NCI-H187 treated with DMSO at 0.1 percent for 48 hours (cell line): Measurements from ENCODE around the gene ICA1.
A peak's percentile ranks its signal among the peaks of the same experiment; 100 is the strongest.

ENCODE experiments used
- DNase-seq: peaks from one replicate; lab custom pipeline; 2025; lab: John Stamatoyannopoulos, UW

Gene ICA1

DNA sequence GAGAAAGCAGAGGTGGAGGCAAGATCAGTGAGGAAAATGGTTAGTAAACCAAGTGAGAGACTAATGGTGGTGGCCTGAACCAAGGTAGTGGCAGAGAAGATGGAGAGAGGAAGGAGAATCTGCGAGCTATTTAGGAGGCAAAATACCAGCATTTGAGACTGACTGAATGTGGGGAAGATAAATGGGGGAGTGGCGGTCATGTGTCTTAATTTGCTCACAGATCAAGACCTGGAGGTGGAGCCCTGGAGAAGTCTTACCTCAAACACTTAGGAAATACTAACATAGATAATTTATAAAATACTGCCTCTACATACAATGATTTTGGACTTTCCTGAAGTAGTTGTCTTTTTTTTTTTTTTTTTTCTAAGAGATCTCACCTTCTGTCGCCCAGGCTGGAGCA lies 34.7 kb downstream of the ICA1 start:
- DNase-seq, result no peak

DNA sequence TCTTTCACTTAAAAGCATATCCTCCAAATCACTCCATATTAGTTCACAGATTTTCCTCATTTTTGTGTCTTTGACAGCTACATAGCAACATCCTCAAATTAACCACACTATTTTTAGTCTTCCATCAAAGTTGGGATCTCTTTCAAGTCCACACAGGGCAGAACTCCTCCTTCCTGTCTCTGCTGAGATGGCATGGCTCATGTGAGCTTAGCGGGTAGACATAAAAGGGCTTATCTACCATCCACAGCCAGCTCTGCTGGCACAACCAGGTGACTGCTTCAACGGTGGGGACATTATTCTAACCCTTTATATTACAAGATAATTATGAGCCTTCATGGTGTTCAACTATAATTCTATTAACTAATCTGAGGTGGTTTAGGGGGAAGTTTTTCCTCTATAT lies 35.5 kb downstream of the ICA1 start:
- DNase-seq, result no peak

DNA sequence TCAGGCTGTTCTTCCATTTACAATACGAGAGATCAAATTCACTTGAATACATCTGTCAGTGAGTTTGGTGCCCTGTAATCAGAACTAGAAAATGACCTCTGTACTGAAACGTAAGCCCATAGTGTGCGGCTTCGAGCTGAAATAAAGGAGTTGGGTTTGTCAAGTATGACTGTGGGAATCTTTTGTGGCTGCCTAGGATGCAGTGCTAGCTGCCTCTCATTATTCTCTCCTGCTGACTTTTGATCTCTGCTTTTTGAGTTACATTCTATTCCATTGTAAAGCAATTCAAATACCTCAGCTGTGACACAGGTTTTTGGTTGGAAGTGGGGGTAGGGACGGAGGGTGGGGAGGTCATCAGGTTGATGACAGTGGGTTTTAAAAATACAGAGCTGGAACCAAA lies 40.4 kb downstream of the ICA1 start:
- no peak for DNase-seq

DNA sequence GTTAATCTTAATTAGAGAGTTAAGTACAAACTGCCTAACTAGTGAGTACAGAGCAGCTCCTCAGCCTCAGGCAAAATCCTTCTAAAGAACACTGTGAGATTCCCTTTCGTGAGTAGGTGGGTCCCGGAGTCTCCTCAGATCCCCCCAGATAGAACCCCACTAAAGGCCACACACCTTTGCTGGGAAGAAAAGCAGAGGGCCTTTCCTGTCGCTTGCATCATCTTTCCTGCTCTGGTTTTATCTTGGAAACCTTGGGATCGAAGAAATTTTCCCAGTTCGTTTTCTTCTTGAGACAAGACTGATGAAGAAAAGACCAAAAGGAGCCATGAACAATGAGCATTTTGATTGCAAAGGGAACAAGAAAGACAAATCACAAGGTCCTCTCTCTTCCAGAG lies 40.9 kb downstream of the ICA1 start:
- no peak for DNase-seq

DNA sequence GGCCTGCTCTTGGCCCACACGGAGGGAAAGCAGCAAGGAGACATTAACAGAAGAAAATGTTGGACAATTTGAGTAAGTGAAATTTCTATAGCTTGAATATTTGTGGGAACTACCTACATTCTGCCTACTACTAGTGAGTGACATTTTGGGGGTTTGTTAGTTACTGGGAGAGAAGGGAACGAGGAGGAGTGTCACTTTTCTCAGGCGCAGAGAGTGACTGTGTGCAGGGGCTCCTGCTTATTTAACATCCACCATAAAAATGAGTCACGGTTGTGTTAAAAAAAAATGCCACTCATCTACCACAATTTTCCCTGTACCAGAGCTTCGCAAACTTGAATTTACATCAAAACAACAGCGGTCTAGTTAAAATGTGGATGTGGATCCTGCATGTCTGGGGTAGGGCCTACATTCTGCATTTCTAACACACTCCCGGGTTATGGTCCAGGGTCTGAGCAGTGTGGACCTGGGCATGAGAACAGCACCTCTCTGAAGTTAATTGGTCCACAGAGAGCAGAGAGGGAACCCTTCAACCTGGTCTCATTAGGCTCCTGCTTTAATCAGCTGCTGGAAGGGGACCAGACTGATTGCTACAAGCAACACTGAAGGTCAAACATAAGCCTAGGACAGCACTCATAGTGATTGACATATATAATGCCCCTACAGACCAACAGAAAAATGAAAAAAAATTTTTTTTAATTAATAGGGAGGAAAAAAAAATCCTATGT lies 41.4 kb downstream of the ICA1 start:
- no peak for DNase-seq

DNA sequence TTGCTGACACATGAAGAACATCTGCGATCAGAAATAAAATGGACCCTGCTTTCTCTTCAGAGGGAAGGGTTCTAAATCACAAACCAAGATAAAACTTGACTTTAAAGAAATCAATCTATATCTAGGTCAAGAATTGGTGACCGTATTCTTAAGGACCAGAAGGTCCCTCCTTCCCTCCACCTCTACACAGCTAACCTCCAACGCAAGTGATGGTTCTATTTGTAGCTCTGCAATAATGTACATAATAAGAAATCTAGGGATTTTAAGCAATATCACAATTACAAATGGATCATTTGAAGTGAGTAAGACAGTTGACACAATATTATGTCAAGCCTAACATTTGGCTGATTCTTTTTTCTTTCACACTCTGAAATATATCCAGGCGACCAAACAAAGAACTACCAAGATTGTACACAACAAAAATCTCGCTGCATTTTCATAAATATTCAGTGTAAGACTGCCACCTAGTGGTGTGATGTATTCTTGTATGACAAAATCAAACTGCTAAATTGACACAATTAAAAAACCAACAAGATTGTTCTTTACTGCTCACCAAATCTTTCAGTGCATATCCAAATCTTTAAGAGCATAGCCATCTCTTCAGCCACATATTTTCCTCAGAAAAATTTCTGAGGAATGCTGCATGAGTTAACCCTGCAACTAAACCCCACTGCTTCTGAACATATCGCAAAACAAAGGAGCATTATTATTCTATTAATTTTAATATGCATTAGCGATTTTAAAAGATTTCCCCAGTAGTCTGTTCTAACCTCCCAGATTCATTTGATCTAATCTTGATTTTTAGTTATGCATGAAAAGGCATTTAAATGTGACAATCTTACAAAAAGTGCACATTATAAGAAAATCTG lies 44.5 kb downstream of the ICA1 start:
- DNase-seq, result peak; percentile 48

DNA sequence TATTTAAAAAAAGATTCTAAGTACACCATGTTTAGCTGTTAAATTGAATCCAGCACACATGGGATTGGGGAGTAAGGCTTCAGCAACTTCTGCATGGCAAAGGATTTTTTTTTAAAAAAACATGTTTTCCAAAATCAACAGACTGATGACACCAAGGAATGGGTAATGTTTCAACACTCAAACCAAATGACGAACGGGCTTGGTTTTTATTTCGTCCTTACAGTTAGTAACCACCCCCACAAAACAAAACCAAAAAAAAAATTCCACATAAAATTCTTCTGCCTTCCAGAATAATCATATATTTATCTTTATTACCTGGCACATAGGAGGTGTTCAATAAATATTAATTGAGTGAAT lies 45.7 kb downstream of the ICA1 start:
- DNase-seq, result no peak

DNA sequence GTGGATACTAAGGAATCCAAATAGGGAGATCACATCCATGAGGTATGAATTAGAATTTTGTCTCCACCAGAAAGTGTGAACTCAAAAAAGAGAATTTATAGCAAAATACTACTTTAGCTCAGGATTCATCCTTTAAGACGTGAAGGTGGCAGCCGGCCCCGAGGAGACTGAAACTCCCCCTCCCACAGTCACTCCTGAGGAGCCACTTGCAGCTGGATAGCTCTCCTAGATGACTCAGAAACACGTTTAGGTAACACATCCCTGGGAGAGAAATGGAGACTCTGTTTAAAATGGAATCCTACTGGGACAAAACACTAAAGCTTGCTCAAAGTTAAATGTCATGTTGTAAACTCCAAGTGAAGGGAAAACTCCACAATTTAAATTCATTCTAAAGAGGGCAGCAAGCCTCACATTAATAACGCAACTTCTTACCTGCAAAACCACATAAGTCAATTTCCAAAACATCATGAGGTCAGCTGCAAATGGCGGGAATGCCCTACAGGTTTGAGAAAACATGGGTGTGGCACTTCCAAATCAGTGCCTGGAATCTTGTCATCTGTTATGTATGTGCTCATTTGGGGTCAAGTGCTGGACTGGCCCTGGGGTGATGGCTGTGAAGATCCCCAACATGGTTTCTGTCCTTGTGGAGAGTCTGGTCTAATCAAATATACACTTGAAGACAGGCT lies 46.2 kb downstream of the ICA1 start:
- no peak for DNase-seq

DNA sequence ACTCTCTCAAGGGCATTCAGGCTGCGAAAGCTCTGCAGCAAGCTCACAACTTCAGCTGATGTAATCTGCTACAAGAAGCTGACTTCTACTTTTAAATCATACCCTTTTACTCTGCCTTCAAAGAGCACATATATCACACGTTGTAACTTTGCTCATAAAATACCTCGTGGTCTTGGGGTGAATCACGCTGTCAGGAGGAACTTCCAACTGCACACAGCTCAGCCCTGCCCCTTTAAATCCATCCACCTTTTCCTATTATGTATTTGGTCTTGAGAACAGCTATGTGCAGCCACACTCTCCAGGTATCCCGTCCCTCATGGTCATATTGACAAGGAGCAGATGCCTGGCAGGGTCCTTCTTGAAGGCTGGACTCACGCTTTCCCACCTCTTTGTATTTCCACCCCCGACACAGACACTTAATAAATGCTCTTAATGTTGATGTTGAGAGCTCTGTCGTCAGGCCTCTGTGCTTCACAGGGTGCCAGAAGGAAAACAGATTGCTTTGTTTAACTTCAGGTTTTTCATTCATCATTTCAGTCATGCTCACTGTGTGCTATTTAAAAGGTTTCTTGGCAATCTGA lies 47.6 kb downstream of the ICA1 start:
- DNase-seq, result no peak

DNA sequence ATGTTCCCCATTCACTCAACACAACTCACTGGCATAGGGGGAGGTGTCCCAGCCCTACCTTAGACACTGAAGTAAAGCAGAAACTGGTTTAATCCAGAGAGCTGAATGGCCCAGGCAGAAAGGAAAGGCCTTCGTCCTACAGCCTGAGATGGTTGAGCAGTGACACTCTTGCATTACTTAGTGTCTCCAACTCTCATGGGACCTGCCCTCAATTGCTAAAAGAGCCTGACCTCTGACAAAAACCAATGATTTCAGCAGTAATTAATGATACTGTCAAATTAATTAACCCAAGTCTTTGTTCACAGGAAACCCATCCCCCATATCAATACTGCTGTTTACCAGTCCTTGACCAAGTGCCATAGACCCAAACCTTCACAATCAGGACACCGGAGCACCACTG lies 48.6 kb downstream of the ICA1 start:
- DNase-seq, result no peak

DNA sequence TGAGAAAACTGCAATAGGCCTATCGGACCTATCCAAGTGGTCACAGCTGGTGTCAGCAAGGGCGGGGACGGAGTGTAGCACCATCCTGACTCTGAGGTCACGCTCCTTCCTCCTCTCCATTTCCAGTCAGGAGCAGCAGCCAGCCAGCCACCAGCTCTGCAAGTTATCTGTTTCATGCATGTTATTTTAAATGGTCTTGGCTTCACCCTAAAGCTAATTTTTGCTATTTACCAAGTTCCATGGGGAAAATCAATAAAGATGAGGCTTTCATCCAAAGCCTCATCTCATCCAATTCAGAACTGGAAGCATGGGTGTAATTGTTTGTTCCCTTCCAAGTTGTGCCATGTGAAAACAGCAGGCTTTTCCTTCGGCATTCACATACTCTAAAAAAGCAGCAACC lies 49.3 kb downstream of the ICA1 start:
- DNase-seq, result no peak

DNA sequence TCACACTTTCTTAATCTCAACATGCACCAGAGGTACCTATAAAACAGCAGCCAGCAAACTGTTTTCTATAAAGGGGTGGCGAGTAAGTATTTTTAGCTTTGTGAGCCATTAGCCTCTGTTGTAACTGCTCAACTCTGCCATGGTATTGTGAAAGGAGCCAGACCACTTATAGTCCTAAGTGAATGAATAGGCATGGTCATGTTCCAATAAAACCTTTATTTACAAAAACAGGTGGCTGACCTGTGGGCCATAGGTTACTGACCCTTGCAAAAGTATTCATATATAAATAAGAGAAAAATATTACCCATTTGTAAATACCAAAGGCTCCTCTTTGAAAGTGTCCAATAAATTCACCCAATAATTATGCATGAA lies 50.3 kb downstream of the ICA1 start:
- DNase-seq, result no peak

DNA sequence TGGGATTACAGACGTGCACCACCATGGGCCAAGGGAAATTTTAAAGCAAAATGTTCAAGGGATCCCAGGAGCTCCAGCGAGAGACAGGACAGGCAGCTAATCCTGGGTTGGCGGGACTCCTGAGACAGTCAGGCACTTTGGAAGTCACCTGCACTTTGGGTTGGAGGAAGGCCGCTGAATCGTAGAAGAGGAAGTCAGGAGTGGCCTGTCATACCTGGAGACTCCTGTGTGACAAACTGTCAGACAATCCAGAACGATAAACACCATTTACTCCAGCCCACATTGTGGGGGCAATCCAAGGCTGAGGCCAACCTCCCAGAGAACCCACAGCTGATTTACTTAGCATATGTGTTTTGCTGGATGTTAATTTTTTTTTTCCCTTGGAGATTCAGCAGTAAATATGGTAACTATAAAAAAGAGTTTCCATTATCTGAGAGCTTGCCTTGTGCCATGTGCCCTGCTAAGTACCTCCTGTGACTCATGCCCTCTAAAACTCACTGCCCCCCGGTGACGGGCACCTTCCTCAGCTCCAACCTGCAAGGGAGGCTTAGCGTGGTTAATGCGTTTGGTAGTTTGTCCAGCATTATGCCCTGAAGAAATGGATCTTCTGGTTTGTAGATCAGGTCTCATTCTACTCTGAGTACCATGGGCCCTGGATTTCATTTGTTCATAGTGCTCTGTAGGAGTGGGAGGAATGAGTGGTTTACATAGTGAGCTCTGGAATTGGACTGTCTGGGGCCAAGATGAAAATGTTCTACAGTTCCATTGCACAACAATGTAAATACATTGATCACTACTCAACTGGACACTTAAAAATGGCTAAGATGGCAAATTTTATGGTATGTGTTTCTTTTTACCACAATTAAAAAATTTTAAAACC lies 50.9 kb downstream of the ICA1 start:
- DNase-seq, result no peak

DNA sequence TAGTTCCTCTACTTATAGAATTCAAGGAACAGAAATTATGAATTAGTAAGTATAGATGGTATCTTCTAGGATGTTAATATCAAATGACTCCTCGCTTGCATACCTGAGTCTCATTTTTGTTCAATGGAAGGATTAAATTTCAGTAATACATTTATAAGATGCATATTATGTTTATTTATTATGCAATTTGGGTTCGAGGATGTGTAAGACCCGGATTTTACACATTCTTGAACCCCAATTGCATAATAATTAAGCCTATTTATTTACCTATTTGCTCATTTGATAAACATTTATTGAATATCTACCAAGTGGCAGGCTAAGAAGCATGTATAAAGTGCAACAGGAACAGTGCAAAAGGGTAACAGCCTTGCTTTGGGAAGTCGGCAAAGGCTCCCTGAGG lies 52.6 kb downstream of the ICA1 start:
- DNase-seq, result no peak

DNA sequence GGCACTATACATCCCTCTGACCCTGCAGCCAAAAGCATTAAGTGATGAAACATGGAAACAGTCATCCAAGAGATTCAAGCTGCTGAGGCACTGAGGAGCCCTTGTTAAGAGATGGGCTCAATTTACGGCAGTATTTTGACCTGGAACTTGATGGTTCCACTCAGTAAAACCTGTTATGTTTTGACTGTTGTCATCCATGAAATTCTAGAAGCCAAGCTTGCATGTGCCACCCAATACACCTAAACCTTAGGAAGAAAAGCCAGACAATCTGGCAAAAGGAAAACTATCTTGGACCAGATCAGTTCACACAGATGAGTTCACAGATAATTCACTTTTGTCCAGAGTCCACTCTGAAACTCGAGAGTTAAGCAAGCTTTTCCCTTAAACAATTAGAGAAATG lies 53.2 kb downstream of the ICA1 start:
- no peak for DNase-seq

DNA sequence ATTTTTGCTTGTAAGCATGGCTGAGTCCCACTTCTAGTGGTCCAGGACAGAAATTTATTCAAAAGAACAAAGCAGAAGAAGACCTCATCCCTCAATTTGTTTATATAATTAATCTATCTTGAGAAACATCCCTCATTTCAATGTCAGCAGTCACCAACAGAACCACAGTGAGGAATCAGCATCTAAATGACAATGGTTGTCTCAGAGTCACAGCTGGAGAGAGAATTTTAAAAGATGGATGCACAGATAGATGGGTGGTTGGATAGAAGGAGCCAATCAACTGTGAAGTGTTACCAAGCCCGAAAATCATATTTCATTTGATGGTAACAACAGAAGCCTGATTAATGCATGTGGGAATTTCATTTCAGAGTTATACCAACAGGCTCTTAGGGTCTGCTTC lies 55.0 kb downstream of the ICA1 start:
- no peak for DNase-seq

DNA sequence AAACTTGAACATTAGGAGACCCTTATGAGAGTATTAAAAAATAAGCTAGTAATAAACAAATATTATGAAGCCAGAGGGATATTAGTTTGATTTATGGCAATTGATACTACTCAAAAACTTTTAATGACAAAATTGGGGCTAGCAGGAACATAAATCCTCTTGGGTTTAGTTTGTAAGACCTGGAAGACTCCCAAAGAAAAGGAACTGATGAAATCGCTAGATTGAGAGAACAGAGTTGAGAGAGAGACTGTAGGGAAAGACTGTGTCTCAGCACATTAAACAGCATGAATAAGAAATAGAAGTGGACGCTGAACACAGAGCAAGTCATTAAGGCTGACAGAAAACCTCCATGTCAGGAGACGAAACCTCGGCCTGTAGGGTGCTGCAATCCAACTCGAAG lies 56.4 kb downstream of the ICA1 start:
- no peak for DNase-seq

DNA sequence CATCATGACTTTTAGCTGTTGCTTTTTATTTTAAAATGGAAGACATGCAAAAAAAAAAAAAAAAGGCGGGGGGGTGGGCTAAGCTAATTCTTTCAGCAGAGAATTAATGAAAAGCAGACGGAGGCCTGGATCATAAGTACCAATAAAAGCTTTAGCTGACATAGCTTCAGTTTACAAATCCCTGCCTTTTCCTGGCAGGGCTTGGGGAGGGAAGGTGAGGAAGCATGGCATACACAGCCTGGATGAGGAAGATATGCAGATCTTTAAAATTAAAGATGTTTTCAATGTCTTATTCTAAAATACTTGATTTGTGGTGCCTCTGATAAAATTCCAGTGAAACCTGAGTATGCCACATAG lies 57.0 kb downstream of the ICA1 start:
- no peak for DNase-seq

DNA sequence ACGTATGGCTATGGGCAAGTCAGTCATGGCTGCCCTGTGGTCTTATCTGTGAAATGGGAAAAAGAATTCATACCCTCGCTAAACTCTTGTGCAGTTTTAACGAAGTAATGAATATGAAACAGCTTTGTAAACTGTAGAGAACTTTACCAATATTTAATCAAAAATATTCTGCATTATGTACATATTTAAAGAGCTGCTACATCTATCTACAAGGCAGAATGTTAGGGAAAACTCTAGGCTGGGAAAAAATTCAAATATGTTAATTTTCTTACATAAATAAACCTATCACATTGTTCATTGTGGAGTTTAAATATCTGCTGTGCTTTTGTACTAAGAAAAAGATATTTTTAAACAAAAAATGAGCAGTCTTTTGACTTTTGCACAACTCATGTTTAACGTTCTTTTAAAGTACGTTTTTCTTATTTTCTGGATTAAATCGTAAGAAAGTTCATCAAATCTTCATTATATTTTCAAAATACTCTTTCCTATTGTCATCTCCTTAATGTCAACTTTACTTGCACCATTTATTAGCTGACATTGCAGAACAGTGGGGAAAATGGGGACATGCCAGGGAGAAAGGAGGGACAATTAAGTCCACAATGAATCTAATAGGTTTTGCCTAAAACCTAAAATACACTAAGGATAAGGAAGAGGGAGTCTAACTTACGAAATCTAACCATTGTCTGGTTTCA lies 57.5 kb downstream of the ICA1 start:
- DNase-seq, result no peak

DNA sequence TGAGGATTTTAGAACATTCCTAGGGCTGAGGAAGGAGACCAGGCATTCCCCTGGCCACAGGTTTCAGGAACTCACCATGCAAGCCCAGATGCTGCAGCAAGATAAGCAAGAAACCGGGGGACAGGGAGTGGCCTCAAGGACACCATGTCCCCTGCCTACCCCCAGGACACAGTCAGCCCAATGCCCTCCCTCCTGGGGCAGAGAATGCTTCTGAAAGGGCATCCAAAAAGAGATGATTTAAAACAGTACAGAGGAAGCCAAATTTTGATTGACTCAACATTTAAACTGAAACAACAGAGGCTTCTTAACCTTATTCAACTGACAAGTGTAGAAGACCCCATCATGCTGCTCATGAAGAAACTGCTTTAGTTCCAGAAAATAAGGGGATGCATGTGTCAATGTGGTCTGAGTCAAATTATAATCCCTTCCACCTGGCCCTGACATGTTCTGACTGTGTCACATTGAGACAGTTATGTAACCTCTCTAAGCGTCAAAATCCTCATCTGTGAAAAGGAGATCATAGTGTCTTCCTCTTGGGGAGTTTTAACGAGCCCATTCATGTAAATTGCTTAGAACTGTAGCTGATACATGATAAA lies 60.0 kb downstream of the ICA1 start:
- DNase-seq, result no peak

DNA sequence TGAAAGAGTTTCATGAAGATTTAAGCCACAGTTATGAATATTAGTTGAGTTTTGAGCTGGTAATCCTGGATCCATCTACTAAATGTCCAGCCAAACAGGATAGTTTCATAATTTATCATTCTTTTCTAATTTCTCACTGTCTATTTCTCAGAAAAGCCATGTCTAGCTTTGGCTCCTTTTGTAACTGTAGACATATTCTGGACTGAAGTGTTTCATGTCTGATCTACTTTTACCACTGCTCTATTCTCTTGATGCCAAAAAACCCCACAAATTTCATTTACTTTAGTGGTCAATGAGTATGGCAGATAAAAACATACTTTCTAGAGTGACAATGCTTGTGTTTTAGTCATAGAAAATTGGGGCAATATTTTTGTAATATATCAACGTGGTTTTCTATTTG lies 61.2 kb downstream of the ICA1 start:
- DNase-seq, result no peak
